ENCODE measurements around the gene SPATA31A7. TPM values are rescaled to one million over a fixed set of nuclear protein-coding genes. Genes with fewer than 3 reads are reported as not detected.
"Not testable (repeated sequence)": the region's sequence is repeated elsewhere in the genome, so short reads cannot be mapped to it uniquely, and the experiment has no call there.

Gene SPATA31A7
- total RNA-seq (2012; rRNA removed): not detected in 2 replicates

DNA sequence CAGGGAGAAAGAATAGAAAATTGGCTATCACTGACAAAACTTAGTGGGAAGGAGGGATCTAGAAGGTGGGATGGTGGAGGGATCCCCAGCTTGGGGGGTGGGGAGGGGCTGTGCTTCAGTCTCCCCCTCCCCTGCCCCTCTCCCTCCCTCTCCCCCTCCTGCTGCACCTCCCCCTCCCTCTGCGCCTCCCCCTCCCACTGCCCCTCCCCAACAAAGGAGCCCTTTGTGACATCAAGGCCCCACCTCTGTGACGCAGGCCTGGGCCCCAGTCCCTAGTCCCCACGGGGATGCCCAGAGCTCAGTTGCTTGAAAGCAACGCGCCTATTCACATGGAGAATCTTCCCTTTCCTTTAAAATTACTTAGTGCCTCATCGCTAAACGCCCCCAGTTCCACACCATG is at the start of gene SPATA31A7:
Gene SPATA31A7, plus strand, starts transcription at position 301 of the 400 bp plus-strand sequence. Its CDS starts 29 bp downstream, at position 330.
- H3K36me3 ChIP-seq (ENCODE audit: insufficient read depth, low read length); H3K9me3 ChIP-seq (replicated peaks; ENCODE audit: low read length); H3K9ac ChIP-seq (ENCODE audit: low read depth, low read length); H3K27me3 ChIP-seq (ENCODE audit: control insufficient read depth, insufficient read depth, low read length); H3K4me3 ChIP-seq (ENCODE audit: low read length); H3K4me1 ChIP-seq (ENCODE audit: control insufficient read depth, insufficient read depth, low read length); H3K4me2 ChIP-seq (ENCODE audit: low read length): not testable (repeated sequence)

- H3K4me3 ChIP-seq (ENCODE audit: low read length); H3K36me3 ChIP-seq (ENCODE audit: insufficient read depth, low read length); H3K4me2 ChIP-seq (ENCODE audit: low read length); H3K27me3 ChIP-seq (ENCODE audit: control insufficient read depth, insufficient read depth, low read length); H3K9ac ChIP-seq (ENCODE audit: low read depth, low read length); H3K4me1 ChIP-seq (ENCODE audit: control insufficient read depth, insufficient read depth, low read length); H3K9me3 ChIP-seq (replicated peaks; ENCODE audit: low read length): not testable (repeated sequence)
Measured at GRCh38 chr9:61226438-61226837, 36.6 kb downstream of the SPATA31A7 start.

Small RNA genes lying within 50 kb of the gene (small RNA-seq; reads per million reads assigned to genes)
- gene BX005040.2: not detected
